Epithelial cell of proximal tubule (primary cell): ENCODE data around the gene HNRNPK. TPM values are rescaled to one million over a fixed set of nuclear protein-coding genes. Genes with fewer than 3 reads are reported as not detected.
A peak's percentile ranks its signal among the peaks of the same experiment; 100 is the strongest.

Experiments
- DNase-seq: peaks from one replicate; pipeline ENCODE4 v3.0.0-alpha.2; 2011; ENCODE audit warnings: low read depth
- H3K4me3 ChIP-seq: 2 replicates; pipeline ENCODE4 v1.5.1; 2011; ENCODE audit warnings: low read depth, mild to moderate bottlenecking, low read length
- CTCF ChIP-seq: conservative IDR thresholded peaks from 2 replicates; pipeline ENCODE4 v1.5.1; 2012; ENCODE audit warnings: low read depth, mild to moderate bottlenecking, low read length
- total RNA-seq: library from RNA; depleted of rRNA; stranded (reverse); fragments of >200 nt; gene quantifications from 2 replicates; pipeline ENCODE4 v1.2.3, GENCODE V29; 2015

Gene HNRNPK
- total RNA-seq, 1 donor from 2014 or later = 569 TPM

- DNase-seq = no peak
- no peak for TF ChIP-seq CTCF
- H3K4me3 ChIP-seq = no peak overlapping the region
Observed at GRCh38 chr9:84000186-84000585, 20.2 kb upstream of the HNRNPK start.

DNA sequence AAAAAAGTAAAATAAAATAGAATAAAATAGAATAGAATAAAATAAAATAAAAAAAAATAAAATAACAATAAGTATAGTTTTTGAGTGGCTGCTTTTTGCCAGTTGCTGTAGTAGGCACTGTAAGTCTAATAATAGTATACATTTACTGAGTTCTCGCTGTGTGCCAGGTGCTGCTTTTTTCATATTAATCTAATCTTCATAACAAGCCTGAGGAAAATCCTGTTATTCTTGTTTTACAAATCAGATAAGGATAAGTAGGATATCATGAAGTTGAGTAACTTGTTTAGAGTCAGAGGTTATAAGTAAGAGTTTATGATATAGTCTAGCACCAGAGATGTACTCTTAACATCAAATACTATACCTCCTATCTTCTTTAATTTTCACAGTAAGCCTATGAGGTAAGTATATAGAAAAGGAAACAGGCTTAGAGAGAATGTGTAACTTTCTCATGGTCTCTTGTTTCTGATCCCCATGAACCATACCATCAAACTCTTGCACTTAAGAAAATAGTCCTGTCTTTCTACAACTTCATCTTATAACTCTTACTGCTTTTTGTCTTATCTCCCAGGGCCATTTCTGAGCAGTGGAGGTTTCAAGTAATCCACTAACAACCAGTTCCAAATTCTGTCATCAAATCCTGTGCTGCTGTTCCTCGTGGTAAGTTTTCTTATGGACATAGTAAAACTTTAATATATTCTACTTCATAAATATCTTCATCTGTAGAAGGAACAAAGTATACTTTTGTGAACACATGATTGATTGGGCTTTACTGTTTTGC lies 19.3 kb upstream of the HNRNPK start:
- no peak for TF ChIP-seq CTCF
- no peak for DNase-seq
- no peak overlapping the region for H3K4me3 ChIP-seq

DNA sequence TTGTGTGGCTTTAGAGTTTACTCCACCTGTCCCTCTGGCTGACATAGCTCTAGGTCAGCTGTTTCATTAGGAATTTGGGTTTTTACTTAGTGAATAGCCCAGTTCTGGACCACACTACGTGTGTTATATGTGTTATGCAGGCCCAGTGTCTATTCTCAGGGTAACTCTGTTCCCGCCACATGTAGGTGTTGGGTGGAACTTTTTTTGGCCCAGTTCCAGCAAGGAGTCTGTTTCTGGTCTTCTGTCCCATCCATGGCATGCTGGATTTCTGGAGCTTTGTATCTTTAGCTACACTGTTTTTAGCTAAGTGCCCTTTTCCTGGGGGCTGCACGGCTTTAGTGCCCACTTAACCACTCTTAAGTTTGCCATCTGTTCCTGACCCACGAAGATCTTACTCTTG lies 16.1 kb upstream of the HNRNPK start:
- no peak for TF ChIP-seq CTCF
- no peak for DNase-seq
- no peak overlapping the region for H3K4me3 ChIP-seq

GRCh38 chr9:83992901-83993300 lies 12.9 kb upstream of the HNRNPK start:
- H3K4me3 ChIP-seq = no peak overlapping the region

DNA sequence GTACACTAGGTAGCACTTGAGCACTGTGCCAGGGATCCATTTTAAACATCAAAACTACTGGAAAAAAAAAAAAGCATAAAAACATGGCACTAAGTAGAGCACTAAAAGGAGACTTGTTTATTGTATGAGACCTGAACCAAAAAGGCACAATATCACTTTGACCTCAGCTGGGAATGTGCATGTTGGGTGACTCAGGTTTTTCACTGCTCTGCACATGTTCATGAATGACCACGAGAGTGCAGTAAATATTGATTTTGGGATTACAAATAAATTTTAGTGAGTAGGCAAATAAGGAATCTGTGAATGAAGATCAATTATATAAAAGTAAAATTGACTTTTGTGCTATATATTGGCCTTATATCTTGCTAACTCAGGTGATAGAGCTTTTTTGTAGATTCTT lies 12.4 kb upstream of the HNRNPK start:
- no peak for DNase-seq
- no peak overlapping the region for H3K4me3 ChIP-seq
- TF ChIP-seq CTCF = peak; percentile 27

More at GRCh38 chr9:83992901-83993300, 12.9 kb upstream of the HNRNPK start:
- no peak for TF ChIP-seq CTCF
- DNase-seq = no peak

- TF ChIP-seq CTCF = no peak
- no peak for DNase-seq
- no peak overlapping the region for H3K4me3 ChIP-seq
Observed at GRCh38 chr9:83991355-83991754, 11.3 kb upstream of the HNRNPK start.

GRCh38 chr9:83988411-83988810 lies 8.4 kb upstream of the HNRNPK start:
- H3K4me3 ChIP-seq = no peak overlapping the region
- no peak for TF ChIP-seq CTCF
- no peak for DNase-seq
